HS-27A (cell line): ENCODE measurements around the gene PQBP1.

Source experiments
- DNase-seq: peaks from one replicate; pipeline ENCODE4 v3.0.0-alpha.2; 2012; ENCODE audit warnings: low read depth, missing footprints

Gene PQBP1

GRCh38 chrX:48923771-48924170 is 26.0 kb downstream of the PQBP1 start:
- DNase-seq, result no peak

GRCh38 chrX:48924270-48924669 is 26.5 kb downstream of the PQBP1 start:
- DNase-seq, result no peak

GRCh38 chrX:48927123-48927522 is 29.4 kb downstream of the PQBP1 start:
- DNase-seq, result no peak

DNA sequence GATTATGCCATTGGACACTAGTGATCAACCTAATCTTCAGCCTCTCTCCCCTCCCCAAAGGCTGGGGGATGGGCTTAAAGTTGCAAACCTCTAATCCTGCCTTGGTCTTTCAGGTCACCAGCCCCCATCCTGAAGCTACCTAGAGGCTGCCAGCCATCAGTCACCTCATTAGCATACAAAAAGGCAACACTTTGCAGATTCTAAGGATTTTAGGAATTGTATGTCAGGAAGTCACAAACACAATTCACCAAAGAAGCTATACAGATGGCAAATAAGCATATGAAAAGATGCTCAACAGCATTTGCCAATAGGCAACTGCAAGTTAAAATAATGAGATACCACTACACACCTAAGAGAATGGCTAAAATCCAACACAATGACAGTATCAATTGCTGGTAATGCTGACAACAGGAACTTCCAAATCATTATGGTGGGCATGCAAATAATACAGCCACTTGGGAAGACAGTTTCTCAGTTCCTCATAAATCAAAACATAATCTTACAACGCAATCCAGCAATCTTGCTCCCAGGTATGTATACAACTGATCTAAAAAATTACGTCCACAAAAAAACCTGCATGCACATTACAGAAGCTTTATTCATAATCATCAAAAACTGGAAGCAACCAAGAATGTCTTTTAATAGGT is 30.1 kb downstream of the PQBP1 start:
- no peak for DNase-seq

GRCh38 chrX:48933757-48934156 is 36.0 kb downstream of the PQBP1 start:
- DNase-seq, result no peak

- DNase-seq, result no peak
Measured at GRCh38 chrX:48934581-48935300, 37.0 kb downstream of the PQBP1 start.

- DNase-seq, result no peak
Measured at GRCh38 chrX:48935301-48935670, 37.6 kb downstream of the PQBP1 start.

DNA sequence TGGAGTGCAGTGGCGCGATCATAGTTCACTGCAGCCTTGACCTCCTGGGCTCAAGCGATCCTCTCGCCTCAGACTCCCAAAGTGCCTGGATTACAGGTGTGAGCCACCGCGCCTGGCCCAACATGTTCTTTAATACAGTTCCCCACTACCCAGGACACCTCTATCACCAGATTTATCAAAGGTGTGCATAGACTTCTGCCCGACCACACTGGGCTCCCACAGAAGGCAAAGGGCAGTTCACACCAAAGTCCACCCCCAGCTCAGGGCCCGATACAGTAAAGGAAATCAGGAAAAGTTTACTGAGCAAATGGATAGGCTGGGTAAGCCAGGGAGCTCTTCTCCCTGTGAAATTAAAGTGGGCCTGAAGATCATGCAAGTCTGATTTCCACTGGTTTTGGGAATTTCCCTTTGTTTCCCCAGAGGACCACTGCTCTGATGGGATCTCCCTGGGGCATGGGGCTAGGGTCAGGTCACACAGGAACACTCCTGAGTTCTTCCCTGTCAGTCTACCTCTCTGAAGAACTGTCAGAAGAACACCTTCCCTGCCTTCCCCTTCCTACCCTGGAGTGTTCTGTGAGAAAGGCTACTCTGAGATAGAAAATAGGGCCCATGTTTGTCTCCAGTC is 38.8 kb downstream of the PQBP1 start:
- no peak for DNase-seq

GRCh38 chrX:48937054-48937907 is 39.6 kb downstream of the PQBP1 start:
- no peak for DNase-seq

DNA sequence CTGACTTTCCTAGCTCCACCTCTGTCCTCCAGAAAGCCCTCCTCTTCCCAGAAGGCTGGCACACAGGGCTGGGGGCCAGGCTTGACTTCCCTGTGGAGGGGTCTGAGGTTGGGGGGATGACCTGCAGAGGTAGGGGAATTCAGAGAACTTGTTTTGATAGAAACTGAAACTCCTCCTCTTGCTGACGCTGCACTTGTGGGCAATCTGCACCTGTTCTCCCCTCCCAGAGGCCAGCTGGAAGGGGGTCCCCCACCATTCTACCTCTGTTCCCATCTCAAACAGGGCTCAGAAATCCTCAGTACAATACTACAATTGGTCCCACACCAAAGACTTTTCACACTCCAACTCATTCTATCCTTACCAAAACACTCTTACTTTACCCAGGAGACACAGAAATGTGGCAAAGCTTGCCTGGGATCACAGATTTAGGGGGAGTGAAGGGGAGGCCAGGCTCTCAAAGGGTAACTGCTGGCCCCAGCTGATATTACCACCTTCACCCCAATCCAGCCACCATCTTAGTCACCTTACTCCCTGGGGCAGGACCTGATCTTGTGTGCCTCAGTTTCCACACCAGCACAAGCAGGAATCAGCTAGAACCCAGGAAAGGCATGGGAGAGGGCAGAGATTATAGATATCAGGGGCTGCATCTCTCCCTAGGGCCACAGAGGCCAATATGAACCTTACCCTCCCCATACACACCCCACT is 41.1 kb downstream of the PQBP1 start:
- DNase-seq, result no peak

DNA sequence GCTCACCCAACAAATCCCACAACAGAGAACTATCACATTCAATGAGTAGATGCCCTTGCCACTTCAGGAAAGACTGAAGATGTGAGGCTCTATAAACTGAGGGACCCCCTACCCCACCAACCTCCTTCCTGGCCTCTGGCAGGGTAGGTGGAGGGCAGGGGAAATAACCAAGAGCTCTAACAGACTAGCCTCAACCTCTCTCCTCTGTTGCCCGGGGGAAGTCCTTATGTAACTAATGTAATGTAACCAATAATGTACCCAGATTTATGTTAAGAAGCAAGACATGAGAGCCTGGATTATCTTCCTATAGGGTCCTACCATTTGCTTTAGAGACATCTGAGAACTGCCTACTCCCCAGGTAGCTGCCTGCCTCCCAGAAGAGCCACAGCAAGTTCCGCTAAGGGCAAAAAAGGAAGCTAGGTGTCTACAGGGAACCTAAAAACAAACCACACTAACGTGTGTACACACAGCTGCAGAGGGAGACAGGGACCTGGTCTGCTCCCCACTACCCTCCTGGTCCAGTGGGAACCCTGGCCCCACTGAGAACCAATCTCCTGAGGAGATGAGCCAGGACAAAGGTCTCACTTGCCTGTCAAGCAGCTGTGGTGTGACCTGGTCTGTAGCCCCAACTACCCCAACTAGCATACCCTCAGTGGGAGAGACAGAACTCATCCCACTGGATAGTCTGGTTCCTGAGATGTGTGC is 41.9 kb downstream of the PQBP1 start:
- DNase-seq, result no peak

DNA sequence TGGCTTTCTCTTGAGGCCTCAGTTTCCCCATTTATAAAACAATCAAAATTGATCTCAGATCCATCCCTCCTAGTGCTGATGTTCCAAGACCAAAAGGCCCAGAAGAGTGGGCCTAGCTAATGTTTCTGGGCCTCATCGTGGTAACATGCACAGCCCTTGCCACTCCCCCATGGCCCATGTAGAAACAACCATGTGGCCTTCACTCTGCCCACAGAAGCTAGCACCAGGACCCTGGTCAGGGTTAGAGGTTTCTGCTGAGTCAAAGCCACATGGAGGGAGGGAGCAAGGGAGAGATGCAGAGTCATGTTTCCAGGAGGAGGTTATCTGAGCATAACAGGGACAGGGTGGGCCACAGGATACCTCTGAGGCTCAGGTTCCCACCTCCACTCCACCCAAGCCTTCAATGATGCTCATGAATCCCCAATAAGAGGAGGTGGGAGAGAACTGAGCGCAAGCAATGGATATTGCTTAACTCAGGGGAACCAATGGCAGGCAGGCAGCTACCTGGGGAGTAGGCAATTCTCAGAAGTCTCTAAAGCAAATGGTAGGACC is 42.8 kb downstream of the PQBP1 start:
- no peak for DNase-seq

- DNase-seq, result no peak
Measured at GRCh38 chrX:48942895-48943294, 45.2 kb downstream of the PQBP1 start.

DNA sequence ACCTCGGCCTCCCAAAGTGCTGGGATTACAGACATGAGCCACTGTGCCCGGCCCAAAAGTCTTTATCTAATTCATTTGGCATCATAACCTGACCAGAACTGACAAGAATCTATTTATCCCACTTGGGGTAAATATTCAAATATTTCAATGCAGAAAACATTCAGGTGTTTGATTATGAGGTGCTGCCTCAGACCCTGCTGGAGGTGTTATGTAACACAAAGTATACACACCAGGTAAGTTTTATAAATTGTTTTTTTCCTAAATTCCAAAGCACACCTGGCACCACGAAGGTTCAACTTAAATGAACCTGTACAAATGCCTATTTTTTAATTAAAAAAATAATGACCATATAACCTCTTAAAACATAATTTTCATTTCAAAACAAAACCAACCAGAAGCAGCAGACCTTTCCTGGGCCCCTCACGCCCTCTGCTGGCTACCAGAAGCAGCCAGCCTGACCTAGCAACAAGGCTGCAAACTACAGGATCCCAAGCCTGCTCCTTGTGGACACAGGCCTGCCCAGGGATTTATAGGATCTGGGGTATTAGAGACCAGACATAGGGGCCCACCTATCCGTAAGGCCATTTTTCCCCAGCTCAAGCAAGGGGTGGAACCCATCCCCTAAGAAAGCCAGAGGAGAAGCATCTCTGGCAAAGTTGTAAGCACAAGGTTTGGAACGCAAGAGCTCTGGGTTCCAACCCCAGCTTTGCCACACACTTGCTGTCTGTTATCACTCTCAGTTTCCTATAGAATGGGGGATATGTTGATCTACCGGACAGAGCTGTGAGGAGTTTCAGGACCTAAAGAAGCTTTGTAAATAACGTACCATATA is 48.0 kb downstream of the PQBP1 start:
- no peak for DNase-seq

DNA sequence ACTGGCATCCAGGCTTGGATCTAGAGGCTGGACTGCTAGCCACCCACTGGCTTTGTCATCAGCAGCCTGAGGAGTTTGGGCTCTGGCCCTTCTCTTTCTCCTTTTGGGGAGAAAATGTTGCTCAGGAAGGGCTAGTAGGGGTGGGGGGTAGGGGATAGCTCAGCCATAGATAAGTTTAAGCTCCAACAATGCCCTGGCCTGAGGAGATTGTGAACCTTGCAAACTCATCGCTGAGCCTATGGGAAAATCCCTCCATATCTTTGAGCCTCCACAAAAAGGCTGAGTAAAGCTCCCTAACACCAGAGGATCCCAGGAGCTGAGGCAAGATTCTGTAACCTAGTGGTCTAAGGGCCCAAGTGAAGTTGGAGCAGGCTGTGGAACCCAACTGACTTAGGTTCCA is 50.9 kb downstream of the PQBP1 start:
- no peak for DNase-seq
